Vagina (tissue), 2 donors: ENCODE data around the gene TMEM232.

Experiments used
- POLR2A ChIP-seq, 2 donors: fragments of 450-650 bp; IDR thresholded peaks; one replicate each; pipeline ENCODE4 v1.6.1; 2017; ENCODE audit warnings: antibody characterized with exemption in 2 of 2, mild to moderate bottlenecking in 2 of 2, moderate library complexity in 2 of 2
- POLR2AphosphoS5 ChIP-seq, 2 donors: sonication (generic); formaldehyde crosslinking; IDR thresholded peaks; one replicate each; pipeline ENCODE4 v1.9.0; 2017; ENCODE audit warnings: antibody characterized with exemption in 2 of 2, mild to moderate bottlenecking in 2 of 2, low read depth in 1 of 2; ENCODE audit not compliant: insufficient read depth in 1 of 2

DNA sequence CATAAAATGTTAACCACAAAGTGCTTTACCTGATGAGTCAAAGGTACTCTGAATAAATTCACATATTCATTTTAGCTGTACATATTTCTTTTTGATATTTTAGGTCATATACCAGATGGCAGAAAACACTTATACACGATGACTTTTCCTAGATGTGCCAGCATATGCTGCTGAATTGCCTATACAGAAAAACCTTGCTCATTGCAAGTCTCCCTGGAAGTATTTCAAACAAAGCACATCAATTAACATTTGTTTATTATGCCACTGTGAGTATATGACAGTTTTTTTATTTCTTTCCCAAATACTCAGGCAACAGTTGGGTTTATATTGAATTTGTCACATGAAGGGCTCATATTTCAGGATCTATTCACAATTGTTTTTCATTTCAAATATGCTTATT lies 180.8 kb downstream of the TMEM232 start:
- TF ChIP-seq POLR2AphosphoS5 (IDR thresholded peaks at IDR 0.05; ENCODE audit: insufficient read depth in 1 of 2, low read depth in 1 of 2) (no peak), POLR2A (IDR thresholded peaks at IDR 0.05) (no peak)
